ENCODE measurements around the gene TMEM114.

Gene TMEM114

GRCh38 chr16:8589900-8590688 is at the start of gene TMEM114:
Gene TMEM114, minus strand, starts transcription at chr16:8590511. Its CDS starts 673 bp downstream, at chr16:8589838.
- Histone ChIP-seq H3K4me3 (replicated peaks; ENCODE audit: low read depth, low read length) (no peak within 1 kb of the TSS), H3K27me3 (replicated peaks; ENCODE audit: control insufficient read depth, insufficient read depth, low read length) (peaks cover 2% of the 10 kb centered on the region), H3K36me3 (ENCODE audit: control insufficient read depth, insufficient read depth, low read length) (no peaks in the 10 kb centered on the region)
- DNase-seq (ENCODE audit: extremely low read depth, insufficient read length): no peak
- TF ChIP-seq CTCF (IDR thresholded peaks at IDR 0.05; ENCODE audit: insufficient read depth, low read length, poor library complexity, severe bottlenecking): no peak

GRCh38 chr16:8639694-8640093 is 49.4 kb upstream of the TMEM114 start:
- Histone ChIP-seq H3K36me3 (ENCODE audit: control insufficient read depth, insufficient read depth, low read length) (peaks cover 35% of the 10 kb centered on the region), H3K4me3 (replicated peaks; ENCODE audit: low read depth, low read length) (no peak overlapping the region), H3K27me3 (replicated peaks; ENCODE audit: control insufficient read depth, insufficient read depth, low read length) (no peaks in the 10 kb centered on the region)
- TF ChIP-seq CTCF (IDR thresholded peaks at IDR 0.05; ENCODE audit: insufficient read depth, low read length, poor library complexity, severe bottlenecking): no peak
- DNase-seq (ENCODE audit: extremely low read depth, insufficient read length): no peak

GRCh38 chr16:8634991-8635736 is 44.9 kb upstream of the TMEM114 start:
- Histone ChIP-seq H3K4me3 (replicated peaks; ENCODE audit: low read depth, low read length) (no peak overlapping the region), H3K27me3 (replicated peaks; ENCODE audit: control insufficient read depth, insufficient read depth, low read length) (no peaks in the 10 kb centered on the region), H3K36me3 (ENCODE audit: control insufficient read depth, insufficient read depth, low read length) (peaks cover 28% of the 10 kb centered on the region)
- peak; percentile 35 for TF ChIP-seq CTCF (IDR thresholded peaks at IDR 0.05; ENCODE audit: insufficient read depth, low read length, poor library complexity, severe bottlenecking)
- DNase-seq (ENCODE audit: extremely low read depth, insufficient read length): no peak

- TF ChIP-seq CTCF (IDR thresholded peaks at IDR 0.05; ENCODE audit: insufficient read depth, low read length, poor library complexity, severe bottlenecking): no peak
- H3K27me3 ChIP-seq (replicated peaks; ENCODE audit: control insufficient read depth, insufficient read depth, low read length): no peaks in the 10 kb centered on the region
- peaks cover 33% of the 10 kb centered on the region for H3K36me3 ChIP-seq (ENCODE audit: control insufficient read depth, insufficient read depth, low read length)
- no peak overlapping the region for H3K4me3 ChIP-seq (replicated peaks; ENCODE audit: low read depth, low read length)
- DNase-seq (ENCODE audit: extremely low read depth, insufficient read length): no peak
These were observed 42.4 kb upstream of the TMEM114 start for GRCh38 chr16:8632675-8633182.

- TF ChIP-seq CTCF (IDR thresholded peaks at IDR 0.05; ENCODE audit: insufficient read depth, low read length, poor library complexity, severe bottlenecking): no peak
- no peak for DNase-seq (ENCODE audit: extremely low read depth, insufficient read length)
- H3K36me3 ChIP-seq (ENCODE audit: control insufficient read depth, insufficient read depth, low read length): peaks cover 34% of the 10 kb centered on the region
These were observed 41.6 kb upstream of the TMEM114 start for GRCh38 chr16:8631818-8632465.

More at GRCh38 chr16:8631818-8632465, 41.6 kb upstream of the TMEM114 start:
- Histone ChIP-seq H3K27me3 (replicated peaks; ENCODE audit: control insufficient read depth, insufficient read depth, low read length) (no peaks in the 10 kb centered on the region), H3K4me3 (replicated peaks; ENCODE audit: low read depth, low read length) (no peak overlapping the region)

All from GM06990 (cell line).